MCF 10A (cell line): ENCODE measurements around the gene WFDC2. TPM values are rescaled to one million over a fixed set of nuclear protein-coding genes. Genes with fewer than 3 reads are reported as not detected.

Experiments
- BruUV-seq: library from RNA; stranded (reverse); fragments of 400-500 nt; replicated peaks from 2 replicates; lab custom pipeline; 2021; lab: Mats Ljungman, UMichigan
- CTCF ChIA-PET: fragments of 300-600 bp; sonication (Branson Sonifier 250); formaldehyde crosslinking; extraction: SDS; loops from one replicate; lab custom pipeline; 2021; ENCODE audit warnings: antibody characterized with exemption, inconsistent platforms; lab: Yijun Ruan, JAX
- POLR2A ChIA-PET: fragments of 300-600, 350-650 bp; sonication (Branson Sonifier 250); formaldehyde crosslinking; extraction: SDS; loops from one replicate; lab custom pipeline; 2020; ENCODE audit warnings: antibody characterized with exemption, inconsistent platforms; lab: Yijun Ruan, JAX
- DNase-seq: peaks from one replicate; pipeline ENCODE4 v3.0.0-alpha.2; 2018; ENCODE audit not compliant: unreplicated experiment
- H3K27ac Mint-ChIP-seq: one replicate; pipeline ENCODE4 v1.8.0; 2022; ENCODE audit warnings: mild to moderate bottlenecking, low read depth, mixed read lengths; ENCODE audit not compliant: unreplicated experiment
- H3K27me3 Mint-ChIP-seq: one replicate; pipeline ENCODE4 v1.8.0; 2022; ENCODE audit warnings: mixed read lengths; ENCODE audit not compliant: insufficient read depth, unreplicated experiment
- H3K36me3 Mint-ChIP-seq: one replicate; pipeline ENCODE4 v1.8.0; 2022; ENCODE audit warnings: mild to moderate bottlenecking, moderate library complexity, mixed read lengths; ENCODE audit not compliant: insufficient read depth, unreplicated experiment
- H3K4me1 Mint-ChIP-seq: one replicate; pipeline ENCODE4 v1.8.0; 2022; ENCODE audit warnings: mixed read lengths; ENCODE audit not compliant: insufficient read depth, unreplicated experiment
- H3K4me3 Mint-ChIP-seq: one replicate; pipeline ENCODE4 v1.8.0; 2022; ENCODE audit warnings: mild to moderate bottlenecking, moderate library complexity, mixed read lengths; ENCODE audit not compliant: unreplicated experiment
- H3K9me3 Mint-ChIP-seq: one replicate; pipeline ENCODE4 v1.8.0; 2022; ENCODE audit warnings: mixed read lengths; ENCODE audit not compliant: unreplicated experiment
- intact Hi-C: fragments of 100-400 bp; cut with micrococcal nuclease; formaldehyde crosslinking; loops from 2 replicates; pipeline ENCODE4 v1.14.1; 2022
- total RNA-seq: library from RNA; stranded (reverse); gene quantifications from 2 replicates; pipeline ENCODE4 v1.2.3, GENCODE V29; 2022
- TF ChIP-seq, protein P1 (sequence below): fragments of 200-600 bp; IDR thresholded peaks from one replicate; pipeline ENCODE4 v1.8.0; 2022; ENCODE audit warnings: antibody characterized with exemption, mild to moderate bottlenecking; ENCODE audit not compliant: unreplicated experiment

WFDC2 gene
- total RNA-seq, 1 experiment from 2014 or later, result not detected

DNA sequence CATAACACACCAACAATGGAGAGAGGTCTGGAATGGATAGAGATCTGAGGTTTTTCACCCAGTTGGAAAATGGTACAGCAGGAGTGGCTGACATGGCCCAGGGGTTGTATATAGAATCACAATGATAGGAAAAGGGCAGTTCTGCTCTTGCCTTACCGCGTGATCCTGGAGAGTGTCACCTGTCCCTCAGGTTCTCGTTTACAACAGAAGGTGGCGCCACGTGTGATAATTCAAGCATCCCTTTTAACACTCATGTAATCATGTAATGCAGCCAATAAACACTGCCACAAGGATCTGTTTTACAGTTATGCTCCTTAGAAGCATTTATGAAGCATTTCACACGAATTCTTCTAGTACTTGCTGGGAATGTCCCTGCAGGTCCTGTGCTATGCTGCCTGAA, 12.9 kb upstream of the WFDC2 start:
- ChIA-PET POLR2A (no interaction called here), CTCF (interaction anchor here (8.9 kb wide), 1 partner anchor 19 kb away, joined by 92 read pairs; no protein-coding TSS in a partner anchor)
- DNase-seq, result peak; percentile 49
- no peak overlapping the region for H3K27ac Mint-ChIP-seq
- no peaks in the 10 kb centered on the region for H3K9me3 Mint-ChIP-seq
- H3K36me3 Mint-ChIP-seq, result no peaks in the 10 kb centered on the region
- no TSS peak for BruUV-seq
- no peaks in the 10 kb centered on the region for H3K27me3 Mint-ChIP-seq
- no peak overlapping the region for H3K4me3 Mint-ChIP-seq
- no peaks in the 10 kb centered on the region for H3K4me1 Mint-ChIP-seq
- intact Hi-C loops, result loop anchor here (2.0 kb wide), 1 partner anchor 314 kb away; no protein-coding TSS in a partner anchor
- TF ChIP-seq, protein P1, sequence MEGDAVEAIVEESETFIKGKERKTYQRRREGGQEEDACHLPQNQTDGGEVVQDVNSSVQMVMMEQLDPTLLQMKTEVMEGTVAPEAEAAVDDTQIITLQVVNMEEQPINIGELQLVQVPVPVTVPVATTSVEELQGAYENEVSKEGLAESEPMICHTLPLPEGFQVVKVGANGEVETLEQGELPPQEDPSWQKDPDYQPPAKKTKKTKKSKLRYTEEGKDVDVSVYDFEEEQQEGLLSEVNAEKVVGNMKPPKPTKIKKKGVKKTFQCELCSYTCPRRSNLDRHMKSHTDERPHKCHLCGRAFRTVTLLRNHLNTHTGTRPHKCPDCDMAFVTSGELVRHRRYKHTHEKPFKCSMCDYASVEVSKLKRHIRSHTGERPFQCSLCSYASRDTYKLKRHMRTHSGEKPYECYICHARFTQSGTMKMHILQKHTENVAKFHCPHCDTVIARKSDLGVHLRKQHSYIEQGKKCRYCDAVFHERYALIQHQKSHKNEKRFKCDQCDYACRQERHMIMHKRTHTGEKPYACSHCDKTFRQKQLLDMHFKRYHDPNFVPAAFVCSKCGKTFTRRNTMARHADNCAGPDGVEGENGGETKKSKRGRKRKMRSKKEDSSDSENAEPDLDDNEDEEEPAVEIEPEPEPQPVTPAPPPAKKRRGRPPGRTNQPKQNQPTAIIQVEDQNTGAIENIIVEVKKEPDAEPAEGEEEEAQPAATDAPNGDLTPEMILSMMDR, result no peak

DNA sequence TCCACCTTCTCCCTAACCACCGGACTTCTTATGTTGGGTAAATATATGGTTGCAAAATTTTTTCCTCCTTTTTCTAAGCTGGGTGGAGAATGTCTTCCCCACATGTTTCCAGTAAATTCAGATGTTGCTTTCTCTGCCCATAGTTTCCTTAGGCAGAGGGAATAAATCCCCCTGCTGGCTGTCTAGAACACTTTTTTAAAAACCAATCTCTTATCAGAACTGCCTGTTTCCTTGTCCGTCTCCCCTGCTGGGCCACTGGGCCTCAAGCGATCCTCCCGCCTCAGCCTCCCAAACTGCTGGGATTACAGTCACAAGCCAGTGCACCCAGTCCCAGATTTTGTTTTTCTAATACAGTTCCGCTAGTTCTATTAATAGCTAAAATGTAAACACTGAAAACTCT, 9.9 kb upstream of the WFDC2 start:
- Mint-ChIP-seq H3K4me1 (no peaks in the 10 kb centered on the region), H3K27me3 (no peaks in the 10 kb centered on the region), H3K4me3 (no peak overlapping the region), H3K9me3 (no peaks in the 10 kb centered on the region), H3K27ac (peak overlapping the region; percentile 2), H3K36me3 (no peaks in the 10 kb centered on the region)
- peak; percentile 16 for DNase-seq
- ChIA-PET CTCF (interaction anchor here (0.6 to 2.7 kb wide), 13 partner anchors 10 to 312 kb away, joined by 3 to 17 read pairs (median 3); partner anchors contain the start of gene SPINT3), POLR2A (interaction anchor here (0.7 to 1.3 kb wide), 3 partner anchors 15 to 117 kb away, joined by 3 read pairs; partner anchors contain the start of gene SYS1)
- TF ChIP-seq, protein P1, result no peak
- no TSS peak for BruUV-seq
- intact Hi-C loops, result no loop called here

DNA sequence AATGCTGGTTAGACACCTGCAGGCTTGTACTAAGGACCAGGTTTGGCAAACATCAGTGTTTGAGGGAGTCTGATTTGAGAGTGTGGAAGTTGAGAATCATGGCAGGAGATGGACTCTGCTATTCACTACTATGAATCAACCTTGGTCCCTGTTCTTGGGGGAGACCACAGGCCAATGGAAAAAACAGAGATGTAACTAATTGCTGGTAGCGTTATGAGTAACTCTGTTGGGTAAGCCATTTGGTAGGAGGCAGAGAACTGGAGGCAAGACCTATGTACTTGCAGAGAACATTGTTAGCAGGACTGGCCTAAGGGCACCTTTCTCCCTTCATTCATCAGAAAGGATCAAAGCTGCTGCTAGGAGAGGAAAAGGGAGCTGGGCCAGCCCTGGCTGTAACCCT, 8.3 kb upstream of the WFDC2 start:
- Mint-ChIP-seq H3K27ac (no peak overlapping the region), H3K9me3 (no peaks in the 10 kb centered on the region), H3K36me3 (no peaks in the 10 kb centered on the region), H3K4me1 (no peaks in the 10 kb centered on the region), H3K4me3 (no peak overlapping the region), H3K27me3 (no peaks in the 10 kb centered on the region)
- DNase-seq, result no peak
- intact Hi-C loops, result no loop called here
- ChIA-PET CTCF (interaction anchor here (0.7 to 2.4 kb wide), 5 partner anchors 11 to 310 kb away, joined by 3 to 14 read pairs (median 7); no protein-coding TSS in a partner anchor), POLR2A (interaction anchor here (1.5 kb wide), 1 partner anchor 49 kb away, joined by 3 read pairs; no protein-coding TSS in a partner anchor)
- no TSS peak for BruUV-seq
- TF ChIP-seq, protein P1, result no peak

DNA sequence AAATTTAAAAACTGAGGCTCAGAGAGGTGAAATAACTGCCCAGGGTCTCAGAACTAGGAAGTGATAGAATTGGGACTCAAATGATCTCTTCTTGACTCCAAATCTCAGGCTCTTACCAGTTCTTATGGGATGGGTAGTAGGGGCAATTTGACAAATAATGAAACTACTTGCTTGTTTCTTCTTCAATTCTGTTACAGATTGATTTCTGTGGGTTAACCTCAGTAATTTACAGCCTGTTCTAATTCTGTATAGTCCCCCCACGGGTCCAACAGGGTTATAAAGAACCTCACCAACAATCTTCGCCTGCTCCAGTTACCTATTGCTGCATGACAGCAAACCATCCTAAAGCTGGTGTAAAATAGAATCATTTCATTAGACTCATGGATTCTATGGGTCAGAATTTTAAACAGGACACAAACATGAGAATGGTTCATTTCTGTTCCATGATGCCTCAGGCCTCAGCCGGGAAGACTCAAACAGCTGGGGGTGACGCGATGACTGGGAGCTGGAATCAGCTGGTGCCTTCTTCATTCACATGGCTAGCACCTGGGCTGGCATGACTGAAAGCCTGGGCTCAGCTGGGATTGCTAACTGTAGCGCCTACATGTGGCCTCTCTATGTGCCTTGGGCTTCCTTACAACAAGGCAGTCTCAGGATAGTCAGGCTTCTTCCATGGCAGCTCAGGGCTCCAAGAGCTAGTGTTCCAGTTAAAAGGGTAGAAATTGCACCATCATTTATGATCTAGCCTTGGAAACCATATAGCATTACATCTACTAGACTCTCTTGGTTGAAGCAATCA, 6.6 kb upstream of the WFDC2 start:
- intact Hi-C loops, result no loop called here
- BruUV-seq, result no TSS peak
- Mint-ChIP-seq H3K27me3 (no peaks in the 10 kb centered on the region), H3K9me3 (no peaks in the 10 kb centered on the region), H3K36me3 (no peaks in the 10 kb centered on the region), H3K4me3 (no peak overlapping the region), H3K4me1 (no peaks in the 10 kb centered on the region), H3K27ac (no peak overlapping the region)
- DNase-seq, result no peak
- TF ChIP-seq, protein P1, result no peak
- ChIA-PET POLR2A (interaction anchor here (1.1 to 1.2 kb wide), 2 partner anchors 23 to 209 kb away, joined by 3 read pairs; partner anchors contain the start of gene SLPI), CTCF (interaction anchor here (0.6 to 2.4 kb wide), 7 partner anchors 10 to 452 kb away, joined by 3 to 14 read pairs (median 3); no protein-coding TSS in a partner anchor)
